Body of pancreas (tissue), 4 donors: ENCODE results near the gene KCNQ5.

Source experiments
- POLR2A ChIP-seq, 3 donors: fragments of 450-650 bp; IDR thresholded peaks; one replicate each; pipeline ENCODE4 v1.6.1; 2016; ENCODE audit warnings: antibody characterized with exemption in 3 of 3, mild to moderate bottlenecking in 2 of 3
- TF ChIP-seq, protein P1 (sequence below), 7 experiments: fragments of 450-650 bp in 4 of 7; fragments of 200-600 bp in 3 of 7; sonication (generic) in 3 of 7; IDR thresholded peaks; one replicate each; pipeline ENCODE4 v1.5.1; 2016 to 2019; ENCODE audit warnings: antibody characterized with exemption in 7 of 7

DNA sequence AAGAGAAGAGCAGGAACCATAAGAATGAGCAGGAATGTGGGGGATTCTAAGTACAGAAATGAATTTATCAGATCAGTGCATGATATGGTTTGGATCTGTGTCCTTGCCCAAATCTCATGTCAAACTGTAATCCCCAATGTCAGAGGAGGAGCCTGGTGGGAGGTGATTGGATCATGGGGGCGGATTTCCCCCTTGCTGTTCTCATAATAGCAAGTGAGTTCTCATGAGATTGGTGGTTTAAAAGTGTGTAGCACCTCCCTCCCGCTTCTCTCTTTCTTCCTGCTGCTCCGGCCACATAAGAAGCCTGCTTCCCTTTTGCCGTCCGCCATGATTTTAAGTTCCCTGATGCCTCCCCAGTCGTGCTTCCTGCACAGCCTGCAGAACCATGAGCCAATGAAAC is 554.2 kb downstream of the KCNQ5 start:
- TF ChIP-seq, protein P1, sequence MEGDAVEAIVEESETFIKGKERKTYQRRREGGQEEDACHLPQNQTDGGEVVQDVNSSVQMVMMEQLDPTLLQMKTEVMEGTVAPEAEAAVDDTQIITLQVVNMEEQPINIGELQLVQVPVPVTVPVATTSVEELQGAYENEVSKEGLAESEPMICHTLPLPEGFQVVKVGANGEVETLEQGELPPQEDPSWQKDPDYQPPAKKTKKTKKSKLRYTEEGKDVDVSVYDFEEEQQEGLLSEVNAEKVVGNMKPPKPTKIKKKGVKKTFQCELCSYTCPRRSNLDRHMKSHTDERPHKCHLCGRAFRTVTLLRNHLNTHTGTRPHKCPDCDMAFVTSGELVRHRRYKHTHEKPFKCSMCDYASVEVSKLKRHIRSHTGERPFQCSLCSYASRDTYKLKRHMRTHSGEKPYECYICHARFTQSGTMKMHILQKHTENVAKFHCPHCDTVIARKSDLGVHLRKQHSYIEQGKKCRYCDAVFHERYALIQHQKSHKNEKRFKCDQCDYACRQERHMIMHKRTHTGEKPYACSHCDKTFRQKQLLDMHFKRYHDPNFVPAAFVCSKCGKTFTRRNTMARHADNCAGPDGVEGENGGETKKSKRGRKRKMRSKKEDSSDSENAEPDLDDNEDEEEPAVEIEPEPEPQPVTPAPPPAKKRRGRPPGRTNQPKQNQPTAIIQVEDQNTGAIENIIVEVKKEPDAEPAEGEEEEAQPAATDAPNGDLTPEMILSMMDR (IDR thresholded peaks at IDR 0.05), result no peak
- no peak for TF ChIP-seq POLR2A (IDR thresholded peaks at IDR 0.05)
